GM15510 (cell line): ENCODE results near the gene GPR107.

ENCODE experiments used
- POLR2A ChIP-seq: IDR thresholded peaks from 3 replicates; pipeline ENCODE4 v1.6.1; 2011; ENCODE audit warnings: borderline replicate concordance; ENCODE audit not compliant: insufficient read length; ENCODE audit errors: extremely low read depth

The GPR107 gene

GRCh38 chr9:130182381-130182909 lies 128.7 kb downstream of the GPR107 start:
- no peak for TF ChIP-seq POLR2A

GRCh38 chr9:130183133-130183762 lies 129.5 kb downstream of the GPR107 start:
- no peak for TF ChIP-seq POLR2A

- no peak for TF ChIP-seq POLR2A
Observed at GRCh38 chr9:130185017-130185416, 131.3 kb downstream of the GPR107 start.

- no peak for TF ChIP-seq POLR2A
Observed at GRCh38 chr9:130185490-130186031, 131.9 kb downstream of the GPR107 start.

GRCh38 chr9:130186051-130186450 lies 132.3 kb downstream of the GPR107 start:
- no peak for TF ChIP-seq POLR2A

GRCh38 chr9:130186839-130187522 lies 133.3 kb downstream of the GPR107 start:
- TF ChIP-seq POLR2A: no peak

GRCh38 chr9:130187523-130187846 lies 133.8 kb downstream of the GPR107 start:
- TF ChIP-seq POLR2A: no peak

GRCh38 chr9:130188860-130189481 lies 135.3 kb downstream of the GPR107 start:
- no peak for TF ChIP-seq POLR2A
